ENCODE data around the gene LCN15. TPM values are rescaled to one million over a fixed set of nuclear protein-coding genes. Genes with fewer than 3 reads are reported as not detected.
A peak's percentile ranks its signal among the peaks of the same experiment; 100 is the strongest.

The LCN15 gene
- total and polyA plus RNA-seq, 2 of the 13 experiments (the other 11 are each of a cell fraction or from before 2014, with no cell fraction given): 1.3 to 53.7 TPM

DNA sequence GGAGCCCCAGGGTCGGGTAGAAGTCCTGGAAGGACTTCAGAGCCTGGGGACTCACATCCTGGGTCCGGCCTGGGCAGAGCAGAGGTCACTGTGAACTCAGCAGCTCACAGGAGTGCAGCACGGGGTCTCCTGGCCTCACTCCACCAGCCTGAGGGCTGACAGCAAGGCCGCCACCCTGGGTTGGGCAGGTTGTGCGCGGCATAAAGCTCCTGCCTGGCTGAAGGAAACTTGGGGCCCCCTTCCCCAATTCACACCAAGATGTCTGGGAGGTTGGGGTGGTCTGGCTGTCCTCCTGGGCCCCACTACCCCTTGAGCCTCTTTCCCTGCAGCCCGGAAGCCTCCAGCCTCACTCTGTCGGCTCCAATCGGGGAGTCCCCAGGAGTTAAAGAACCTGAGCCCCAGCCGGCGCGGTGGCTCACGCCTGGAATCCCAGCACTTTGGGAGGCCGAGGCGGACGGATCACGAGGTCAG, 2.1 kb downstream of the LCN15 start:
- H3K27ac ChIP-seq (ENCODE audit: extremely low read length, insufficient read depth, low read length): peak overlapping the region; percentile 35
- 69% methylated on average over 14 of the region's 17 CpGs for WGBS (ENCODE audit: low lambda C conversion rate)
- H4K20me1 ChIP-seq (ENCODE audit: insufficient read depth, low read length): no peaks in the 10 kb centered on the region
- H3K4me1 ChIP-seq (ENCODE audit: insufficient read depth, low read length): peaks cover 65% of the 10 kb centered on the region
- no peak for DNase-seq (ENCODE audit: low spot score)
- no peak overlapping the region; a peak in 1 of 6 replicates for H3K4me3 ChIP-seq (replicated peaks in 1 of 3; ENCODE audit: insufficient read depth in 1 of 3, low read depth in 2 of 3, low read length in 3 of 3)
- ChIA-PET CTCF (ENCODE audit: low intra/inter-chr PET ratio, low total read pairs) (no interaction called here), POLR2A (interaction anchor here (1.4 kb wide), 1 partner anchor 34 kb away, joined by 3 read pairs; no protein-coding TSS in a partner anchor)
- H3K9ac ChIP-seq (ENCODE audit: insufficient read depth, low read depth, low read length): no peak overlapping the region
- peaks cover 2 to 14% of the 10 kb centered on the region in 2 experiments; a peak in 2 of 5 replicates for H3K27me3 ChIP-seq (ENCODE audit: control insufficient read depth in 1 of 2, insufficient read depth in 2 of 2, low read length in 2 of 2)
- peak overlapping the region; percentile 47 for H3K4me2 ChIP-seq (ENCODE audit: low read depth, low read length)
- no peaks in the 10 kb centered on the region for H3K36me3 ChIP-seq (replicated peaks in 1 of 2; ENCODE audit: control insufficient read depth in 1 of 2, insufficient read depth in 2 of 2, low read length in 2 of 2)
- H3K9me3 ChIP-seq (ENCODE audit: low read length): no peaks in the 10 kb centered on the region
- peak; percentile 34; the same call in 2 of the 3 replicates for ATAC-seq
- no TSS peak for BruUV-seq (replicated peaks)
- in situ Hi-C loops (cut with HindIII; ENCODE audit: extremely low pct_ligation_motif_present, low pct_unique_long_range_greater_than_20kb) (no loop called here), intact Hi-C loops (cut with micrococcal nuclease; ENCODE audit: unreplicated experiment) (no loop called here)
- no peak overlapping the region for H2AFZ ChIP-seq (ENCODE audit: low read length)
- FAIRE-seq: no peak
- no peaks in the 10 kb centered on the region for H3K79me2 ChIP-seq (ENCODE audit: insufficient read depth, low read length)
- 0 out of 2 replicates have a peak, but pooled peaks have one; percentile 29 for TF ChIP-seq SAP130 (CRISPR knock-in tag; IDR thresholded peaks at IDR 0.05; ENCODE audit: low read depth)
- no peak for TF ChIP-seq NR2F6 (IDR thresholded peaks at IDR 0.05)
- TF ChIP-seq NR2F6 (CRISPR knock-in tag; IDR thresholded peaks at IDR 0.05): peak; percentile 57; the same call in 1 of the 2 replicates
- TF ChIP-seq MIXL1 (CRISPR knock-in tag; IDR thresholded peaks at IDR 0.05): no peak
- TF ChIP-seq ZBTB38 (CRISPR knock-in tag; IDR thresholded peaks at IDR 0.05): peak; percentile 86
- TF ChIP-seq TCF7L2 (IDR thresholded peaks at IDR 0.05; ENCODE audit: low read depth, low read length): no peak
- TF ChIP-seq TEF (CRISPR knock-in tag; IDR thresholded peaks at IDR 0.05): no peak
- TF ChIP-seq ZBTB33 (CRISPR knock-in tag; IDR thresholded peaks at IDR 0.05): peak; percentile 43; the same call in 1 of the 2 replicates
- TF ChIP-seq MEF2D (CRISPR knock-in tag; IDR thresholded peaks at IDR 0.05): no peak
- TF ChIP-seq, protein P1, sequence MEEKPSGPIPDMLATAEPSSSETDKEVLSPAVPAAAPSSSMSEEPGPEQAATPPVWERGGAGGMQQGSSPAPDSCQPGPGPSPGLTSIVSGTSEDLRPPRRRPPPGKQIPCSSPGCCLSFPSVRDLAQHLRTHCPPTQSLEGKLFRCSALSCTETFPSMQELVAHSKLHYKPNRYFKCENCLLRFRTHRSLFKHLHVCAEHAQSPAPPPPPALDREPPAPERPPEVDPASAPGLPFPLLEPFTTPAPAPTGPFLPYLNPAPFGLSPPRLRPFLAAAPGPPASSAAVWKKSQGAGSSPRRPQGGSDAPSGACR (CRISPR knock-in tag; IDR thresholded peaks at IDR 0.05): 0 out of 2 replicates have a peak, but pooled peaks have one; percentile 42
- no peak for TF ChIP-seq MTA1 (CRISPR knock-in tag; IDR thresholded peaks at IDR 0.05; ENCODE audit: borderline replicate concordance)
- TF ChIP-seq, protein P2, sequence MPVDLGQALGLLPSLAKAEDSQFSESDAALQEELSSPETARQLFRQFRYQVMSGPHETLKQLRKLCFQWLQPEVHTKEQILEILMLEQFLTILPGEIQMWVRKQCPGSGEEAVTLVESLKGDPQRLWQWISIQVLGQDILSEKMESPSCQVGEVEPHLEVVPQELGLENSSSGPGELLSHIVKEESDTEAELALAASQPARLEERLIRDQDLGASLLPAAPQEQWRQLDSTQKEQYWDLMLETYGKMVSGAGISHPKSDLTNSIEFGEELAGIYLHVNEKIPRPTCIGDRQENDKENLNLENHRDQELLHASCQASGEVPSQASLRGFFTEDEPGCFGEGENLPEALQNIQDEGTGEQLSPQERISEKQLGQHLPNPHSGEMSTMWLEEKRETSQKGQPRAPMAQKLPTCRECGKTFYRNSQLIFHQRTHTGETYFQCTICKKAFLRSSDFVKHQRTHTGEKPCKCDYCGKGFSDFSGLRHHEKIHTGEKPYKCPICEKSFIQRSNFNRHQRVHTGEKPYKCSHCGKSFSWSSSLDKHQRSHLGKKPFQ (CRISPR knock-in tag; IDR thresholded peaks at IDR 0.05; ENCODE audit: insufficient replicate concordance): no peak
- TF ChIP-seq RXRB (CRISPR knock-in tag; IDR thresholded peaks at IDR 0.05; ENCODE audit: borderline replicate concordance): peak; percentile 23; the same call in 1 of the 2 replicates
- TF ChIP-seq SALL2 (CRISPR knock-in tag; IDR thresholded peaks at IDR 0.05): no peak
- TF ChIP-seq, protein P3, sequence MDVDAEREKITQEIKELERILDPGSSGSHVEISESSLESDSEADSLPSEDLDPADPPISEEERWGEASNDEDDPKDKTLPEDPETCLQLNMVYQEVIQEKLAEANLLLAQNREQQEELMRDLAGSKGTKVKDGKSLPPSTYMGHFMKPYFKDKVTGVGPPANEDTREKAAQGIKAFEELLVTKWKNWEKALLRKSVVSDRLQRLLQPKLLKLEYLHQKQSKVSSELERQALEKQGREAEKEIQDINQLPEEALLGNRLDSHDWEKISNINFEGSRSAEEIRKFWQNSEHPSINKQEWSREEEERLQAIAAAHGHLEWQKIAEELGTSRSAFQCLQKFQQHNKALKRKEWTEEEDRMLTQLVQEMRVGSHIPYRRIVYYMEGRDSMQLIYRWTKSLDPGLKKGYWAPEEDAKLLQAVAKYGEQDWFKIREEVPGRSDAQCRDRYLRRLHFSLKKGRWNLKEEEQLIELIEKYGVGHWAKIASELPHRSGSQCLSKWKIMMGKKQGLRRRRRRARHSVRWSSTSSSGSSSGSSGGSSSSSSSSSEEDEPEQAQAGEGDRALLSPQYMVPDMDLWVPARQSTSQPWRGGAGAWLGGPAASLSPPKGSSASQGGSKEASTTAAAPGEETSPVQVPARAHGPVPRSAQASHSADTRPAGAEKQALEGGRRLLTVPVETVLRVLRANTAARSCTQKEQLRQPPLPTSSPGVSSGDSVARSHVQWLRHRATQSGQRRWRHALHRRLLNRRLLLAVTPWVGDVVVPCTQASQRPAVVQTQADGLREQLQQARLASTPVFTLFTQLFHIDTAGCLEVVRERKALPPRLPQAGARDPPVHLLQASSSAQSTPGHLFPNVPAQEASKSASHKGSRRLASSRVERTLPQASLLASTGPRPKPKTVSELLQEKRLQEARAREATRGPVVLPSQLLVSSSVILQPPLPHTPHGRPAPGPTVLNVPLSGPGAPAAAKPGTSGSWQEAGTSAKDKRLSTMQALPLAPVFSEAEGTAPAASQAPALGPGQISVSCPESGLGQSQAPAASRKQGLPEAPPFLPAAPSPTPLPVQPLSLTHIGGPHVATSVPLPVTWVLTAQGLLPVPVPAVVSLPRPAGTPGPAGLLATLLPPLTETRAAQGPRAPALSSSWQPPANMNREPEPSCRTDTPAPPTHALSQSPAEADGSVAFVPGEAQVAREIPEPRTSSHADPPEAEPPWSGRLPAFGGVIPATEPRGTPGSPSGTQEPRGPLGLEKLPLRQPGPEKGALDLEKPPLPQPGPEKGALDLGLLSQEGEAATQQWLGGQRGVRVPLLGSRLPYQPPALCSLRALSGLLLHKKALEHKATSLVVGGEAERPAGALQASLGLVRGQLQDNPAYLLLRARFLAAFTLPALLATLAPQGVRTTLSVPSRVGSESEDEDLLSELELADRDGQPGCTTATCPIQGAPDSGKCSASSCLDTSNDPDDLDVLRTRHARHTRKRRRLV (CRISPR knock-in tag; IDR thresholded peaks at IDR 0.05): no peak
- TF ChIP-seq FOSL1 (CRISPR knock-in tag; IDR thresholded peaks at IDR 0.05; ENCODE audit: borderline replicate concordance): no peak
